Tibial nerve (tissue), 3 donors: ENCODE results near the gene SMYD3.

ENCODE experiments used
- POLR2A ChIP-seq, 2 donors: fragments of 450-650 bp; IDR thresholded peaks; one replicate each; pipeline ENCODE4 v1.6.1; 2017; ENCODE audit warnings: antibody characterized with exemption in 2 of 2, mild to moderate bottlenecking in 2 of 2, moderate library complexity in 2 of 2
- TF ChIP-seq, protein P1 (sequence below), 5 experiments: fragments of 200-600 bp in 3 of 5; fragments of 450-650 bp in 2 of 5; sonication (generic) in 3 of 5; IDR thresholded peaks; one replicate each; pipeline ENCODE4 v1.5.1; 2016 to 2019; ENCODE audit warnings: antibody characterized with exemption in 5 of 5, mild to moderate bottlenecking in 3 of 5, moderate library complexity in 2 of 5

- TF ChIP-seq, protein P1, sequence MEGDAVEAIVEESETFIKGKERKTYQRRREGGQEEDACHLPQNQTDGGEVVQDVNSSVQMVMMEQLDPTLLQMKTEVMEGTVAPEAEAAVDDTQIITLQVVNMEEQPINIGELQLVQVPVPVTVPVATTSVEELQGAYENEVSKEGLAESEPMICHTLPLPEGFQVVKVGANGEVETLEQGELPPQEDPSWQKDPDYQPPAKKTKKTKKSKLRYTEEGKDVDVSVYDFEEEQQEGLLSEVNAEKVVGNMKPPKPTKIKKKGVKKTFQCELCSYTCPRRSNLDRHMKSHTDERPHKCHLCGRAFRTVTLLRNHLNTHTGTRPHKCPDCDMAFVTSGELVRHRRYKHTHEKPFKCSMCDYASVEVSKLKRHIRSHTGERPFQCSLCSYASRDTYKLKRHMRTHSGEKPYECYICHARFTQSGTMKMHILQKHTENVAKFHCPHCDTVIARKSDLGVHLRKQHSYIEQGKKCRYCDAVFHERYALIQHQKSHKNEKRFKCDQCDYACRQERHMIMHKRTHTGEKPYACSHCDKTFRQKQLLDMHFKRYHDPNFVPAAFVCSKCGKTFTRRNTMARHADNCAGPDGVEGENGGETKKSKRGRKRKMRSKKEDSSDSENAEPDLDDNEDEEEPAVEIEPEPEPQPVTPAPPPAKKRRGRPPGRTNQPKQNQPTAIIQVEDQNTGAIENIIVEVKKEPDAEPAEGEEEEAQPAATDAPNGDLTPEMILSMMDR (IDR thresholded peaks at IDR 0.05) = no peak
- no peak for TF ChIP-seq POLR2A (IDR thresholded peaks at IDR 0.05)
Observed at GRCh38 chr1:246549665-246550064, 42.6 kb upstream of the SMYD3 start.
